ENCODE measurements around the gene APOA5.

- no peak for TF ChIP-seq ERG (CRISPR knock-in tag; IDR thresholded peaks at IDR 0.05)
- no peak for TF ChIP-seq CTCF (IDR thresholded peaks at IDR 0.05)
- no peak for TF ChIP-seq NR1H2 (CRISPR knock-in tag; IDR thresholded peaks at IDR 0.05)
- no peak for TF ChIP-seq HMGA2 (CRISPR knock-in tag; IDR thresholded peaks at IDR 0.05)
- no peak for TF ChIP-seq NR3C1 (CRISPR knock-in tag; conservative IDR thresholded peaks at IDR 0.05; ENCODE audit: low read depth)
- no peak for TF ChIP-seq AFF4 (CRISPR knock-in tag; IDR thresholded peaks at IDR 0.05; ENCODE audit: borderline replicate concordance)
- no peak for TF ChIP-seq NFYB (CRISPR knock-in tag; conservative IDR thresholded peaks at IDR 0.05; ENCODE audit: low read depth)
- no peak for TF ChIP-seq TEAD4 (CRISPR knock-in tag; IDR thresholded peaks at IDR 0.05)
- TF ChIP-seq KAT7 (CRISPR knock-in tag; IDR thresholded peaks at IDR 0.05; ENCODE audit: borderline replicate concordance) = no peak
- TF ChIP-seq SP1 (CRISPR knock-in tag; conservative IDR thresholded peaks at IDR 0.05) = no peak
Measured at GRCh38 chr11:116833816-116834534, 42.3 kb upstream of the APOA5 start.

Measured in WTC11 (cell line).